Activated naive CD4-positive, alpha-beta T cell treated with anti-CD3 and anti-CD28 coated beads, Interleukin-2, amount 50 U/mL, for 16 hours (primary cell): ENCODE results near the gene KIF25.
"Not testable (repeated sequence)": the region's sequence is repeated elsewhere in the genome, so short reads cannot be mapped to it uniquely, and the experiment has no call there.

Experiments used
- DNase-seq: peaks from one replicate; pipeline ENCODE4 v3.0.0-alpha.2; 2020

Gene KIF25

GRCh38 chr6:168073937-168074730 is 76.7 kb downstream of the KIF25 start:
- DNase-seq = no peak

DNA sequence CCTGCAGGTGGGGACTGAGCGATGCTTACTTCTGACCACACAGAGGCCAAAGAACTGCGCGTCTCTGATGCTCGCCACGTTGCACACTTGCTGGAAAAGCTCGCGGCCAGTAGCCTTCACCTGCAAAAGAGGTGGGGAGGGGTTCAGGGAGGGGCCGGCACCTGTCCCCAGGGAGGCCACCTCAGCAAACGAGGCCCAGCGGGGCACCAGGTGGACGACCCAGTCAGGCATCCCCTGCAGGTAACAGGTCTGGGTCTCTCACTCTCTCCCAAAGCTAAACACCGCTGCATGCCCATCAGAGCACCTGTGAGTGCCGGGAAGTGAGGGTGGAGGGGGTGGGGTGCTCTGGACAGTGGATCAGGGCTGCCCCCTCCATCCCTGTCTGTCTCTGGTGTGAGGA is 77.7 kb downstream of the KIF25 start:
- no peak for DNase-seq

- no peak for DNase-seq
Measured at GRCh38 chr6:168075787-168076202, 78.3 kb downstream of the KIF25 start.

- not testable (repeated sequence) for DNase-seq
Measured at GRCh38 chr6:168077401-168077800, 79.9 kb downstream of the KIF25 start.

DNA sequence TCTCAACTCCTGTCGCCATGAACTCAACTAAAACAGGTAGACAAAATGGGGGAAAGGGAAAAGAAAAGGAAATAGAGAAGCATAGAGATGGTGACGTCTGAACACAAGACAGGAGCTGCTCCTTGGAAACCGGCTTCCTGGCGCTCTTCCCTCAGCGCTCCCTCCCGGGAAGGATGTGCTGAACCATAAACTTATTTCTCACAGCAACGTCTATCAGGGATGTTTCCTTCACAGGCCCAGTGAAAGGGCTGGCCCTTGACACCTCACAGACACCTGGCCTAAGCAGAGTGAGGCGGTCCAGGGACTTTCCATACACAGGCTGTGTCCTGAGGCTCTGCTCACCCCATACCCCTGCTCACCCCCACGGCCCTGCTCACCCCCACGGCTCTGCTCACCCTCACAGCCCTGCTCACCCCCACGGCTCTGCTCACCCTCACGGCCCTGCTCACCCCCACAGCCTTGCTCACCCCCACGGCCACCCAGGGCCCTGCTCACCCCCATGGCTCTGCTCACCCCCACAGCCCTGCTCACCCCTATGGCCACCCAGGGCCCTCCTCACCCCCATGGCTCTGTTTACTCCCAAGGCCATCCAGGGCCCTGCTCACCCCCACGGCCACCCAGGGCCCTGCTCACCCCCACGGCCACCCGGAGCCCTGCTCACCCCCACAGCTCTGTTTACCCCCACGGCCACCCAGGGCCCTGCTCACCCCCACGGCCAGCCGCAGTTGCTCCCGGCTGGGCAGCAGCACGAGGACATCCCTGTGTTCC is 80.9 kb downstream of the KIF25 start:
- no peak for DNase-seq

DNA sequence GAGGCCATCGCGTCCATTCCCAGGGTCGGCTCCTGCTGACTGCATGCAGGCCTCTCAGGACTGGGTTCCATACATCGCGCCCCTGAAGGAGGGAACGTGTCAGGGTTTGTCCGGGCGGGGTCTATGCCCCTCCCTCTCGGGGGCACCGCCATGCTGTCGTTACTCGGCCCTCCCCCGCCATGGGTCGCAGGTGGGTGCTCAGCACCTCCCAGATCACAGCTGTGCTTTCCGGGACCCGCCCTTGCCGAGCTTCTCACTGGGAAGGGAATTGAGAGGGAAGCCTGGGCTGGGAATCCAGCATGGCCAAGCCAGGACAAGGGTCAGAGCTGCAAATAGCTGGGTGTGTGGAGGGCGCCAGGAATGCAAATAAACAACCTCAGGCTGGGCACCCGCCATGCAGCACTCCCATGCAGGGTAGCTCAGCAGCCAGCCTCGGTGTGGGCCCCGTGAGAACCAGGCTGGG is 81.5 kb downstream of the KIF25 start, which contains the start of gene FRMD1:
Gene FRMD1 (minus strand): TSS at position 270 of the 463 bp plus-strand sequence. CDS start 118 bp downstream, at position 152.
- no peak for DNase-seq

GRCh38 chr6:168080393-168081077 is 83.1 kb downstream of the KIF25 start:
- no peak for DNase-seq

DNA sequence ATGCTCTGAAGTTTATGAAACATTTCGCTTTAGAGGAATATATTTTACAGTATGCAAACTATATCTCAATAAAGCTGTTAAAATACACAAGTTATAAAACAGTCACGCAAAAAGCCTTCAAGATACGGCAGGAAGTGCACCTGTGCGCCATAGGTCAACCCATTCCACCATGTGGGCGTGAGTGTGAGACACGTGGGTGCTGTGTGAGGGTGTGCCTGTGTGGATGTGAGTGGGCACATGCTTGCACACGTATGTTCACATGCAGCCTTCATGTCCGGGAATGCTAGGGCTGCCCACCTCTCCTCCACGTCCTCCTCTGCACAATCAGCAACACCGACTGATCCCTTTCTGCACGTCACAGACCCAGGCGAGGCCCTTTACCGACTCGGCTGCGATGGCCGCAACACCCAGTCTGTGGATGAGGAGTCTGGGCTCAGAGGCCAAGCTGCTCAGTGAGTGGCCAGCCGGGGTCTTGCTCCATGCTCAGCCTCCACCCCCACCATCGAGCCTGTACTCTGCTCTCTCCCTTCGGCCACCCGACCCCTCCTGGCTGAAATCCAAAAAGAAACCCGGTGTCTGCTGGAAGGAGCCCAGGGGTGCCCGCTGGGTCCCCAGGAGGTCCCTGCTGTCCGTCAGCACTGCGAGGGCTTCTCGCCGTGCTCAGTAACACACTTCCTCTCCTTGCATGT is 84.5 kb downstream of the KIF25 start:
- no peak for DNase-seq

- no peak for DNase-seq
Measured at GRCh38 chr6:168082860-168083513, 85.5 kb downstream of the KIF25 start.

GRCh38 chr6:168083514-168083885 is 86.0 kb downstream of the KIF25 start:
- no peak for DNase-seq

DNA sequence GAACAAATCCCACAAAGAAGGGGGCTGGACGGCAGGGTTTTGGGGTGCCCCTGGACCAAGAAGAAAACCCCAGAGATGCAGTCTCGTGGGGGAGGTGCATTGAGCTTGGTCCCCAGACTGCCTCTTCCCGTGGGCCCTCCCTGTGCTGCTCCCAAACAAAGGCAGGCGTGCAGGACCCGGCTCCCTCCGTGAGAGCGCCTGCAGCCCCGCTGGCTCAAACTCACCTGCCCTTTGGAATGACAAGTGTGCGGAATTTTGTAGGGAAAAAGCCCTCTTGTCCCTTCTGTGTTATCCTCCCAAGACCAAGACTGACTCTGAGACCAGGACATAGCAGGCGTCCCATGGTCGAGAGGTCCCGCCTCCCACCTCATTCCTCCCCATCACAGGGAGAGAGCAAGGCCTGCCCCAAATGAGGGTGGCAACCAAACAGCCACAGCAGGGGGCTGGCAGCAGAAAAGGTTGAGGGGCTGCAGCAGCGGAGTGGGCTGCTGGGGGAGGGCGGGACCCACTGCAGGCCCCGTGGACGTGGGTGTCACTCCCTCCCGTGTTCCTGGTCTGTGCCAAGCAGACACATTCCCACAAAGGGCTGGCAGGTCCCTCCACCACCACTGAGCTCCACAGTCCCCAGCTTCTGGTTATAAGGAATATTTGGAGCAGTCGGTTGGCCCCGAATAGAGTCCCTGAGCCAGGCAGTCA is 87.1 kb downstream of the KIF25 start:
- no peak for DNase-seq

GRCh38 chr6:168086066-168086465 is 88.6 kb downstream of the KIF25 start:
- DNase-seq = no peak

- DNase-seq = no peak
Measured at GRCh38 chr6:168086616-168087015, 89.1 kb downstream of the KIF25 start.

DNA sequence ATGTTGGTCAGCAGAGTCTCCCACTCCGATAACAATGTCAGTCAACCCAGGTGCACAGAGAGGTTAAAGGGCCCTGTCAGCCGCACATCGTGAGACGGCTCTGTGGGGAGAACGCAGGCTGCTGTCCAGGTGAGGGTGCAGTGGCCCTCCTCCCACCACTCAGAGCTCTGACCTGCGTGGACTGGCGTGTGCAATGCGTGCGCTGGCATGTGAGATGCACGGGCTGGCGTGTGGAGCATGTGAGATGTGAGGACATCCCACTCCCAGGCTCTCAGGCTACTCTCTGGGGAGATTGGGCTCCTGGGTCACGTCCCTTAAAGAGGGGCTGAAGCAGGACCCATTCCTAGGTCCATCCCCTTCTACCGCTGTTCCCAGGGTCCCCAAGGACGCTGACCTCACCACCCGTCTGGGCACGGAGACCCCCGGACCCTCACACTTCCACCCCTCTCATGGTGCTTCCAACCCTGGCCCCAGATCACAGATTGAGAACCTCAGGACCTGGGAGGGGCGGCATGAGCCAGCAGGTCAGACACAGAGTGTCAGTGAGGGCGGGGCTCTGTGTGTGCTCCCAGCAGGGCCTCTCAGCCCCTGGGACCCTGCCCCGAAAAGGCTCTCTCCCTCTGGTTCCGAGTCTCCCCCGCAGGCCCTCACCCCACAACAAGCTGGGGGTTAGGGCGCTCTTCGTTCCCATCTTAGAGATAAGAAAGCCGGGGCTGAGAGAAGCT is 90.1 kb downstream of the KIF25 start:
- no peak for DNase-seq

GRCh38 chr6:168088161-168089053 is 90.9 kb downstream of the KIF25 start:
- no peak for DNase-seq

- DNase-seq = no peak
Measured at GRCh38 chr6:168089186-168090063, 92.0 kb downstream of the KIF25 start.

GRCh38 chr6:168090064-168090690 is 92.7 kb downstream of the KIF25 start:
- DNase-seq = no peak

GRCh38 chr6:168090706-168091105 is 93.2 kb downstream of the KIF25 start:
- DNase-seq = no peak
